Ovary (tissue), 9 donors: ENCODE measurements around the gene LARP4B. TPM values are rescaled to one million over a fixed set of nuclear protein-coding genes. Genes with fewer than 3 reads are reported as not detected.

ENCODE experiments used
- DNase-seq, 5 donors: peaks; one replicate each; pipeline ENCODE4 v3.0.0-alpha.2; 2019 to 2020
- H3K27ac ChIP-seq, 2 donors: fragments of 200-600 bp; one replicate each; pipeline versions ENCODE4 v1.5.1 to v1.8.0; 2019 to 2022
- H3K27me3 ChIP-seq: fragments of 200-600 bp; one replicate; pipeline ENCODE4 v1.8.0; 2022
- H3K36me3 ChIP-seq: fragments of 200-600 bp; sonication (generic); one replicate; pipeline ENCODE4 v1.5.1; 2019
- H3K4me1 ChIP-seq: one replicate; pipeline ENCODE4 v1.8.1; 2013; ENCODE audit warnings: mild to moderate bottlenecking, moderate library complexity; ENCODE audit not compliant: insufficient read depth
- H3K4me3 ChIP-seq: fragments of 200-600 bp; sonication (generic); one replicate; pipeline ENCODE4 v1.5.1; 2017
- H3K9me3 ChIP-seq, 2 donors: fragments of 200-600 bp in 1 of 2; sonication (generic) in 1 of 2; one replicate each; pipeline versions ENCODE4 v1.5.1 to v1.8.1; 2013 to 2019; ENCODE audit warnings: mild to moderate bottlenecking in 1 of 2, moderate library complexity in 1 of 2
- EP300 ChIP-seq: sonication (generic); formaldehyde crosslinking; IDR thresholded peaks from one replicate; pipeline ENCODE4 v1.6.1; 2017; ENCODE audit warnings: antibody characterized with exemption
- POLR2A ChIP-seq: fragments of 450-650 bp; IDR thresholded peaks from one replicate; pipeline ENCODE4 v1.6.1; 2017; ENCODE audit warnings: antibody characterized with exemption, mild to moderate bottlenecking, moderate library complexity
- WGBS, 3 donors: extraction: QIAGEN DNeasy Blood & Tissue Kit in 1 of 3; methylation state at CpG; one replicate each; pipeline versions ENCODE4 v1.1.5 to v1.1.7; 2013 to 2017; 5-methylcytosine and 5-hydroxymethylcytosine counted together
- intact Hi-C, 4 donors: fragments of 100-400 bp; cut with DNase I; formaldehyde crosslinking; loops; one replicate each; pipeline versions ENCODE4 v1.11.0 to v1.15.1; 2022 to 2023
- polyA plus RNA-seq, 2 donors: library from polyadenylated mRNA; stranded (reverse); fragments of 200-250 nt in 1 of 2; fragments of 350-450 nt in 1 of 2; fragmentation: Illumina TruSeq in 1 of 2; extraction: RNeasy Lipid Tissue Mini Kit (QIAGEN cat#74804) in 1 of 2; gene quantifications; one replicate each; pipeline ENCODE4 v1.2.3, GENCODE V29; 2013 to 2014
- total RNA-seq, 7 donors: library from RNA; depleted of rRNA in 2 of 7; stranded (reverse); fragments of >200 nt in 2 of 7; fragmentation: NEBNext Ultra II Directional in 3 of 7; extraction: Animal tissue kit (Norgen Biotek cat#: 25700) in 3 of 7; gene quantifications; one replicate each; pipeline versions ENCODE4 v1.1.0 to v1.2.4, GENCODE V29; 2016 to 2023
- TF ChIP-seq, protein P1 (sequence below), 3 donors: fragments of 450-650 bp in 2 of 3; fragments of 200-600 bp in 1 of 3; IDR thresholded peaks; one replicate each; pipeline versions ENCODE4 v1.5.1 to v1.8.0; 2016 to 2022; ENCODE audit warnings: antibody characterized with exemption in 3 of 3, mild to moderate bottlenecking in 1 of 3
- donor health status: DM: no; HTN: no; CAD: no; lungs with moderate emphysema.
- donor health status: DM: no; HTN: no; CAD: no.
- donor health status: Bipolar disorder and iron deficiency.
- donor health status: DM: yes; HTN: yes; CAD: no.
- donor health status: DM: no; HTN: no; CAD: no.
- donor health status: DM: yes; HTN: yes; CAD: no.

The LARP4B gene
- total and polyA plus RNA-seq, 9 donors: 14.4 to 77.8 (median 54.4) TPM

DNA sequence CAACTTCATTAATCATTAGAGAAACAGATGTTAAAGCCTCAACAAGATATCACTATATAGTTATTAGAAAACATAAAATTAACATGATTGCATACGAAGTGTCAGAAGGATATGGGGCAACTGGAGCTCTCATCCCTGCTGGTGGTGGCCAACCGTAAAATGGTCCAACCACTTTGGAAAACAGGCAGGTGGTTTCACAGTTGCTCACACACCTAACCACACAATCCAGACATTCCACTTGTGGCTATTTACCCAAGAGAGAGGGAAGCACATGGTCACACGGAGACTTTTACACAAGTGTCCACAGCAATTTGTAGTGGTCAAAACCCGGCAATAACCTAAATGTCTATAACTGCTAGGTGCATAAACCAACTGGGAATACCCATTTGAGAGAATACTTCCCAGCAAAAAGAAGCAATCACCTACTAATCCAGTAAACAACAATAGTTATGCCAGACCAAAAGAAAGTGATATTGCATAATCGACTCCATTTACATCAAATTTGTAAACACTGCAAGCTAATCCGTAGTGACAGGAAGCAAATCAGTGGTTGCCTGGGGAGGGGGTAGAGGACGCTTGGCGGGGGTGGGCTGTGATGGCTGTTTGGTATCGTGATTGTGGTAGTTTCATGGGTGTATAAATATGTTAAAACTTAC, 91.8 kb downstream of the LARP4B start:
- H3K36me3 ChIP-seq: no peaks in the 10 kb centered on the region

DNA sequence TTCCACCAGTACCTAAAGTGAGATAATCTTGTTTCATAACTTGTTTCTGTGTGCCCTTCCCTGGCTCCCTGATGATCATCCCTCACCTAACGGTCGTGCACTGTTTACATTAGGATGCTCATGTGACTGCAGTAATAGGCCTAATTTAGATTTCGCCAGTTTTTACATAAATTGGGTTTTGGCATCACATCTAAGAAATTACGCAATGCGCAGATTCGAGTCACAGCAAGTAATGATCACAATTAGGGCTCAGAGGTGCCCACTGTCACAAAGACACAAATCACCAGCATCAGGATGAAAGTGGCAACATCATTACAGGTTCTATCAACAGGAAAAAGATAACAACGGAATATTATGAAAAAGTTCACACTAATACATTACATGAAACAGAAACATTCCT, 94.7 kb downstream of the LARP4B start:
- H3K4me1 ChIP-seq: no peaks in the 10 kb centered on the region
- 69 to 79% (median 73%) methylated on average over 7 of the region's 7 CpGs for WGBS, 3 donors
- H3K4me3 ChIP-seq: no peak overlapping the region
- H3K27me3 ChIP-seq: no peaks in the 10 kb centered on the region
- intact Hi-C loops: no loop called here
- no peaks in the 10 kb centered on the region for H3K36me3 ChIP-seq
- no peaks in the 10 kb centered on the region for H3K9me3 ChIP-seq
- no peak overlapping the region for H3K27ac ChIP-seq
- no peak for DNase-seq
- TF ChIP-seq, protein P1, sequence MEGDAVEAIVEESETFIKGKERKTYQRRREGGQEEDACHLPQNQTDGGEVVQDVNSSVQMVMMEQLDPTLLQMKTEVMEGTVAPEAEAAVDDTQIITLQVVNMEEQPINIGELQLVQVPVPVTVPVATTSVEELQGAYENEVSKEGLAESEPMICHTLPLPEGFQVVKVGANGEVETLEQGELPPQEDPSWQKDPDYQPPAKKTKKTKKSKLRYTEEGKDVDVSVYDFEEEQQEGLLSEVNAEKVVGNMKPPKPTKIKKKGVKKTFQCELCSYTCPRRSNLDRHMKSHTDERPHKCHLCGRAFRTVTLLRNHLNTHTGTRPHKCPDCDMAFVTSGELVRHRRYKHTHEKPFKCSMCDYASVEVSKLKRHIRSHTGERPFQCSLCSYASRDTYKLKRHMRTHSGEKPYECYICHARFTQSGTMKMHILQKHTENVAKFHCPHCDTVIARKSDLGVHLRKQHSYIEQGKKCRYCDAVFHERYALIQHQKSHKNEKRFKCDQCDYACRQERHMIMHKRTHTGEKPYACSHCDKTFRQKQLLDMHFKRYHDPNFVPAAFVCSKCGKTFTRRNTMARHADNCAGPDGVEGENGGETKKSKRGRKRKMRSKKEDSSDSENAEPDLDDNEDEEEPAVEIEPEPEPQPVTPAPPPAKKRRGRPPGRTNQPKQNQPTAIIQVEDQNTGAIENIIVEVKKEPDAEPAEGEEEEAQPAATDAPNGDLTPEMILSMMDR (IDR thresholded peaks at IDR 0.05): no peak

More for the DNA sequence above, 91.8 kb downstream of the LARP4B start:
- no peaks in the 10 kb centered on the region for H3K4me1 ChIP-seq
- no peak for TF ChIP-seq EP300
- TF ChIP-seq, protein P1 (IDR thresholded peaks at IDR 0.05): no peak
- no peak for TF ChIP-seq POLR2A
- no peak overlapping the region for H3K27ac ChIP-seq
- H3K9me3 ChIP-seq: no peaks in the 10 kb centered on the region
- H3K4me3 ChIP-seq: no peak overlapping the region
- no peaks in the 10 kb centered on the region for H3K27me3 ChIP-seq
- WGBS, 3 donors: 94 to 96% (median 96%) methylated on average over 9 of the region's 9 CpGs
- no peak for DNase-seq
- intact Hi-C loops: no loop called here

DNA sequence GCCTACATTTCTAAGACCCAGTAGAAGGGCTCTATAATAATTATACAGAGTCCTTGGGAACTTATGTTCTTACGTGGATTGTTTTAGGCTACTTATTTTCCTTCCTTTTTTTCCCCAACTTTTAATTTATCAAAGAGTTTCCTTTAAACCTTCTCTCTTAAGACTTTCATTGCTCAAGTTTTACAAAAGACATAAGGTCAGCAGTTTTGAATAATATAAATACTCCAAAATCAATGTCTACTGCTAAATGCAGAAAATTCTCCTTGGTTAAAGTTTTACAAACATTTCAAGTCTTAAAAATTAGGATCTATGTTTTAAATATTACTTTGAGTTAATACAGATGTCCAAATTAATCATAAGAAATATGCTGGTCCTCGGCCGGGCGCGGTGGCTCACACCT, 97.0 kb downstream of the LARP4B start:
- Histone ChIP-seq H3K36me3 (no peaks in the 10 kb centered on the region), H3K4me1 (no peaks in the 10 kb centered on the region), H3K4me3 (no peak overlapping the region), H3K9me3 (no peaks in the 10 kb centered on the region), H3K27ac (no peak overlapping the region), H3K27me3 (no peaks in the 10 kb centered on the region)
- intact Hi-C loops: no loop called here
- no peak for DNase-seq
- WGBS, 3 donors: 94 to 100% (median 95%) methylated on average over 5 of the region's 5 CpGs
- TF ChIP-seq POLR2A (no peak), EP300 (no peak)
- TF ChIP-seq, protein P1 (IDR thresholded peaks at IDR 0.05): no peak

DNA sequence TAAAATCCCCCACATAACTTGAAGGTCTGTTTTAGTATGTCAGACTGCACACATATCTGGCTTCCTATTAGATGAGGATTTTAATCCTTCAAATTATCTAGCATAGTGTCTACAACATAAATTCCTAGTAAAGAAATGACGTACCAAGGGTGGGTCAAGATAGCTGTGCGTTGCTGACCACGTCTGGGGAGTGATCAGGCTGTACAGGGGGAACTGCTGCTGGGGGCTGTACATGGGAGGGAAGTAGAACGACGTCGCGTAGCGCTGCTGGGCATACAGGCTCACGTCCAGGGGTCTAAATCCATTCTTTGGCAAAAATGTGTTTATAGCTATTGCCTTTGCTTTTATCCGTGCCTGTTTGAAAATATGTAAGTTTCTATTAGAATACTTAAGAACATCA, 102.3 kb downstream of the LARP4B start:
- 94 to 96% (median 96%) methylated on average over 10 of the region's 10 CpGs for WGBS, 3 donors
- TF ChIP-seq EP300 (no peak), POLR2A (no peak)
- TF ChIP-seq, protein P1 (IDR thresholded peaks at IDR 0.05): no peak
- no peaks in the 10 kb centered on the region for H3K36me3 ChIP-seq

More for the DNA sequence above, 102.3 kb downstream of the LARP4B start:
- H3K4me1 ChIP-seq: no peaks in the 10 kb centered on the region
- no peaks in the 10 kb centered on the region for H3K9me3 ChIP-seq
- no peak overlapping the region for H3K4me3 ChIP-seq
- DNase-seq: no peak
- intact Hi-C loops: no loop called here
- H3K27me3 ChIP-seq: no peaks in the 10 kb centered on the region
- H3K27ac ChIP-seq: no peak overlapping the region
